GM12878 (cell line): ENCODE measurements around the gene TBX5. TPM values are rescaled to one million over a fixed set of nuclear protein-coding genes. Genes with fewer than 3 reads are reported as not detected.

Source experiments
- ATAC-seq: fragments of 200-7000 bp; cut with Tn5 transposase; 3 replicates; pipeline ENCODE4 v1.9.1; 2020; ENCODE audit warnings: mild to moderate bottlenecking, moderate library complexity
- BruUV-seq: library from RNA; stranded (reverse); fragments of 400-500 nt; replicated peaks from 2 replicates; lab custom pipeline; 2021; lab: Mats Ljungman, UMichigan
- CTCF ChIA-PET: fragments of 300-600 bp; sonication (Branson Sonifier 250); formaldehyde crosslinking; extraction: SDS; loops from one replicate; lab custom pipeline; 2021; ENCODE audit warnings: inconsistent platforms; lab: Yijun Ruan, JAX
- POLR2A ChIA-PET: fragments of 350-600 bp; formaldehyde crosslinking; extraction: SDS; loops from one replicate; lab custom pipeline; 2021; ENCODE audit warnings: inconsistent platforms; lab: Charles Lee
- RAD21 ChIA-PET: fragments of 300-600 bp; sonication (Branson Sonifier 250); formaldehyde crosslinking; loops from one replicate; lab custom pipeline; 2023; ENCODE audit warnings: antibody characterized with exemption; ENCODE audit not compliant: unreplicated experiment; lab: Charles Lee
- SMC1A ChIA-PET: fragments of 300-600 bp; sonication (Branson Sonifier 250); formaldehyde crosslinking; loops from one replicate; lab custom pipeline; 2023; ENCODE audit not compliant: unreplicated experiment, uncharacterized antibody; lab: Charles Lee
- DNase-seq: peaks from one replicate; pipeline ENCODE4 v3.0.0-alpha.2; 2011; ENCODE audit warnings: low read depth, low spot score
- FAIRE-seq: peaks from 3 replicates; lab custom pipeline; 2011; peaks lifted over from hg19 to GRCh38; lab: Jason Lieb, UNC
- H2AFZ ChIP-seq: 2 replicates; pipeline ENCODE4 v1.6.0; 2011; ENCODE audit warnings: low read depth, low read length, control low read depth; ENCODE audit not compliant: control insufficient read depth
- H3K27ac ChIP-seq: 2 replicates; pipeline ENCODE4 v1.5.1; 2011; ENCODE audit warnings: control low read depth; ENCODE audit not compliant: control insufficient read depth, insufficient read depth
- H3K27me3 ChIP-seq, 2 experiments: replicated peaks in 1 of 2; 2 replicates each; pipeline versions ENCODE4 v1.6.0 to v1.6.1; 2011; ENCODE audit warnings: low read length in 1 of 2; ENCODE audit not compliant: control insufficient read depth in 2 of 2, insufficient read depth in 2 of 2
- H3K36me3 ChIP-seq, 2 experiments: 2 replicates each; pipeline ENCODE4 v1.5.1; 2011; ENCODE audit warnings: low read length in 1 of 2; ENCODE audit not compliant: control insufficient read depth in 2 of 2, insufficient read depth in 2 of 2
- H3K4me1 ChIP-seq: 2 replicates; pipeline ENCODE4 v1.6.1; 2011; ENCODE audit warnings: mild to moderate bottlenecking, low read length, moderate library complexity, mixed read lengths; ENCODE audit not compliant: control insufficient read depth, insufficient read depth
- H3K4me2 ChIP-seq: 2 replicates; pipeline ENCODE4 v1.6.0; 2011; ENCODE audit warnings: control low read depth; ENCODE audit not compliant: control insufficient read depth, insufficient read depth
- H3K4me3 ChIP-seq: fragments of 200-600 bp; sonication (generic); 2 replicates; pipeline ENCODE4 v1.5.1; 2016
- H3K79me2 ChIP-seq: 2 replicates; pipeline ENCODE4 v1.6.0; 2011; ENCODE audit warnings: low read length; ENCODE audit not compliant: control insufficient read depth, insufficient read depth
- H3K9ac ChIP-seq: 2 replicates; pipeline ENCODE4 v1.8.0; 2011; ENCODE audit warnings: low read length, control low read depth, mixed read lengths; ENCODE audit not compliant: control insufficient read depth, insufficient read depth
- H3K9me3 ChIP-seq: replicated peaks from 3 replicates; pipeline ENCODE4 v1.5.1; 2011; ENCODE audit warnings: mild to moderate bottlenecking, low read length; ENCODE audit not compliant: control insufficient read depth, insufficient read depth
- H4K20me1 ChIP-seq: 2 replicates; pipeline ENCODE4 v1.6.0; 2011; ENCODE audit not compliant: control insufficient read depth, insufficient read depth
- BACH1 ChIP-seq: fragments of 450-650 bp; IDR thresholded peaks from 2 replicates; pipeline ENCODE4 v1.6.1; 2017; ENCODE audit warnings: mild to moderate bottlenecking, borderline replicate concordance
- CHD2 ChIP-seq: IDR thresholded peaks from 2 replicates; pipeline ENCODE4 v1.6.1; 2011; ENCODE audit warnings: low read depth, low read length, improper control_type of control experiment, borderline replicate concordance
- E4F1 ChIP-seq: fragments of 450-650 bp; IDR thresholded peaks from 2 replicates; pipeline ENCODE4 v1.6.1; 2018; ENCODE audit warnings: borderline replicate concordance, mild to moderate bottlenecking; ENCODE audit not compliant: partially characterized antibody
- EGR1 ChIP-seq, 2 experiments: IDR thresholded peaks; 1 replicate in 1 of 2; 2 replicates in 1 of 2; pipeline ENCODE4 v1.6.1; 2011 to 2012; ENCODE audit warnings: low read depth in 2 of 2, low read length in 2 of 2, borderline replicate concordance in 1 of 2, mild to moderate bottlenecking in 1 of 2, moderate library complexity in 1 of 2
- FOS ChIP-seq: IDR thresholded peaks from 3 replicates; pipeline ENCODE4 v1.6.1; 2011; ENCODE audit warnings: borderline replicate concordance; ENCODE audit not compliant: insufficient read length; ENCODE audit errors: extremely low read depth
- FOXM1 ChIP-seq: IDR thresholded peaks from 2 replicates; pipeline ENCODE4 v1.6.1; 2012; ENCODE audit warnings: low read depth, mild to moderate bottlenecking, inconsistent platforms, low read length, moderate library complexity
- GATAD2B ChIP-seq: fragments of 450-650 bp; conservative IDR thresholded peaks from 2 replicates; pipeline ENCODE4 v1.6.1; 2017; ENCODE audit warnings: low read depth, mild to moderate bottlenecking, moderate library complexity
- IKZF2 ChIP-seq, 2 experiments: fragments of 450-650 bp; IDR thresholded peaks; 2 replicates each; pipeline ENCODE4 v1.6.1; 2017; ENCODE audit warnings: mild to moderate bottlenecking in 2 of 2, moderate library complexity in 2 of 2
- IRF4 ChIP-seq: IDR thresholded peaks from 2 replicates; pipeline ENCODE4 v1.6.1; 2011; ENCODE audit warnings: low read depth, low read length
- NFXL1 ChIP-seq: fragments of 450-650 bp; IDR thresholded peaks from 2 replicates; pipeline ENCODE4 v1.6.1; 2017; ENCODE audit warnings: antibody characterized with exemption, mild to moderate bottlenecking, borderline replicate concordance
- NFYB ChIP-seq: IDR thresholded peaks from 2 replicates; pipeline ENCODE4 v1.6.1; 2011; ENCODE audit warnings: low read depth, mild to moderate bottlenecking, low read length, improper control_type of control experiment, moderate library complexity; ENCODE audit not compliant: insufficient read depth
- PBX3 ChIP-seq: IDR thresholded peaks from 2 replicates; pipeline ENCODE4 v1.6.1; 2011; ENCODE audit warnings: mild to moderate bottlenecking, low read depth, low read length, moderate library complexity; ENCODE audit not compliant: insufficient replicate concordance
- RCOR1 ChIP-seq: conservative IDR thresholded peaks from 2 replicates; pipeline ENCODE4 v1.6.1; 2012; ENCODE audit warnings: low read depth, low read length, improper control_type of control experiment
- SMC3 ChIP-seq: IDR thresholded peaks from 2 replicates; pipeline ENCODE4 v1.6.1; 2011; ENCODE audit warnings: low read length, improper control_type of control experiment, borderline replicate concordance
- SPI1 ChIP-seq: IDR thresholded peaks from 2 replicates; pipeline ENCODE4 v1.6.1; 2011; ENCODE audit warnings: low read depth, mild to moderate bottlenecking, low read length, moderate library complexity, borderline replicate concordance; ENCODE audit not compliant: insufficient read depth
- YBX1 ChIP-seq: fragments of 450-650 bp; IDR thresholded peaks from 2 replicates; pipeline ENCODE4 v1.6.1; 2016; ENCODE audit warnings: antibody characterized with exemption
- ZNF622 ChIP-seq: fragments of 450-650 bp; IDR thresholded peaks from 2 replicates; pipeline ENCODE4 v1.6.1; 2017; ENCODE audit warnings: mild to moderate bottlenecking, inconsistent platforms
- WGBS: methylation state at CpG from one replicate; pipeline ENCODE4 v1.1.6; 2016; ENCODE audit warnings: low lambda C conversion rate; ENCODE audit not compliant: insufficient replicate concordance, insufficient coverage; ENCODE audit errors: missing lambda C conversion rate; 5-methylcytosine and 5-hydroxymethylcytosine counted together
- in situ Hi-C: fragments of 300-500 bp; cut with MboI; formaldehyde crosslinking; loops from 9 replicates; pipeline ENCODE4 v1.14.3; 2018; ENCODE audit warnings: mixed read lengths
- intact Hi-C: fragments of 100-400 bp; cut with micrococcal nuclease; formaldehyde crosslinking; loops from one replicate; pipeline ENCODE4 v1.14.2; 2022; ENCODE audit not compliant: unreplicated experiment
- polyA plus RNA-seq, 11 experiments: library from polyadenylated mRNA; depleted of rRNA in 4 of 11; unstranded in 6 of 11; stranded (reverse) in 5 of 11; fragments of >200 nt; fragmentation: Nextera tagmentation in 4 of 11; fragmentation: Illumina TruSeq in 1 of 11; extraction: Ambion mirVana in 4 of 11; extraction: Trizol in 1 of 11; gene quantifications; 1 replicate in 1 of 11; 2 replicates in 10 of 11; pipeline versions ENCODE4 v1.2.1 to v1.2.3, GENCODE V29; 2011 to 2016; ENCODE audit warnings: inconsistent platforms in 2 of 11, missing spikeins in 2 of 11, low read depth in 1 of 11
- total RNA-seq, 4 experiments: library from RNA; depleted of rRNA in 3 of 4; stranded (reverse); fragments of >200 nt in 3 of 4; fragmentation: Illumina TruSeq in 1 of 4; extraction: Trizol in 1 of 4; gene quantifications; 2 replicates each; pipeline versions ENCODE4 v1.2.1 to v1.2.3, GENCODE V29; 2013 to 2021
- TF ChIP-seq, protein P1 (sequence below): fragments of 450-650 bp; formaldehyde crosslinking; IDR thresholded peaks from 2 replicates; pipeline ENCODE4 v1.4.0; 2022; ENCODE audit warnings: mild to moderate bottlenecking, moderate library complexity

Gene TBX5
- total and polyA plus RNA-seq, 10 of the 15 experiments (the other 5 are each of a cell fraction or from before 2014, with no cell fraction given) = 0.04 TPM; not detected in 9

DNA sequence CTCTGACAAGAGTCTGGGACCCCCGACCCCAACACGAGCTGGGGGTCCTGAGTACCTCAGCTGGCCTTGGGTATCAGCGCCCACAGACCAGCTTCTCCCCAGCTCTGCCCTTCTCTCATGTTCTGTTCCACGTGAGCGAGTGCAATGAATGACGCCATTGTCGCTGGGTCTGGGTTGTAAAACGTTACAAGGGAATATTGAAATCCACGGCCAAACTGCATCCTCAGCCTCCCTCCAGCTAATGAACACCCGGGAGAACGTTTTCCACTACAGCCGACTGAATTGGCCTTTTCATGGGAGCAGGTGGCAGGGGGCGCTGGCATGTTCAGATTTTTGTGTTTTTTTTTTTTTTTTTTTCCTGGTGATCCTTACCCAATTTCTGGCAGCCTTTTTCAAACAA lies 34.7 kb downstream of the TBX5 start:
- in situ Hi-C loops (no loop called here), intact Hi-C loops (no loop called here)
- DNase-seq (no peak), ATAC-seq (no peak), FAIRE-seq (no peak)
- POLR2A ChIA-PET = no interaction called here
- no peak overlapping the region for H3K4me2 ChIP-seq
- CTCF ChIA-PET = no interaction called here
- 45% methylated on average over 13 of the region's 13 CpGs for WGBS
- H3K4me1 ChIP-seq = no peaks in the 10 kb centered on the region
- no peaks in the 10 kb centered on the region for H3K36me3 ChIP-seq
- no TSS peak for BruUV-seq
- no peaks in the 10 kb centered on the region; a peak in 1 of 4 replicates for H3K27me3 ChIP-seq
- no peaks in the 10 kb centered on the region for H3K9me3 ChIP-seq
- RAD21 ChIA-PET = no interaction called here
- H3K79me2 ChIP-seq = no peaks in the 10 kb centered on the region
- no peak overlapping the region for H3K27ac ChIP-seq
- H3K4me3 ChIP-seq = no peak overlapping the region
- no peak overlapping the region for H2AFZ ChIP-seq
- no peak overlapping the region for H3K9ac ChIP-seq
- SMC1A ChIA-PET = no interaction called here
- H4K20me1 ChIP-seq = no peaks in the 10 kb centered on the region
- no peak for TF ChIP-seq FOS
- TF ChIP-seq IRF4 = no peak
- no peak for TF ChIP-seq YBX1
- no peak for TF ChIP-seq SPI1
- no peak for TF ChIP-seq NFXL1
- no peak for TF ChIP-seq SMC3
- TF ChIP-seq, protein P1, sequence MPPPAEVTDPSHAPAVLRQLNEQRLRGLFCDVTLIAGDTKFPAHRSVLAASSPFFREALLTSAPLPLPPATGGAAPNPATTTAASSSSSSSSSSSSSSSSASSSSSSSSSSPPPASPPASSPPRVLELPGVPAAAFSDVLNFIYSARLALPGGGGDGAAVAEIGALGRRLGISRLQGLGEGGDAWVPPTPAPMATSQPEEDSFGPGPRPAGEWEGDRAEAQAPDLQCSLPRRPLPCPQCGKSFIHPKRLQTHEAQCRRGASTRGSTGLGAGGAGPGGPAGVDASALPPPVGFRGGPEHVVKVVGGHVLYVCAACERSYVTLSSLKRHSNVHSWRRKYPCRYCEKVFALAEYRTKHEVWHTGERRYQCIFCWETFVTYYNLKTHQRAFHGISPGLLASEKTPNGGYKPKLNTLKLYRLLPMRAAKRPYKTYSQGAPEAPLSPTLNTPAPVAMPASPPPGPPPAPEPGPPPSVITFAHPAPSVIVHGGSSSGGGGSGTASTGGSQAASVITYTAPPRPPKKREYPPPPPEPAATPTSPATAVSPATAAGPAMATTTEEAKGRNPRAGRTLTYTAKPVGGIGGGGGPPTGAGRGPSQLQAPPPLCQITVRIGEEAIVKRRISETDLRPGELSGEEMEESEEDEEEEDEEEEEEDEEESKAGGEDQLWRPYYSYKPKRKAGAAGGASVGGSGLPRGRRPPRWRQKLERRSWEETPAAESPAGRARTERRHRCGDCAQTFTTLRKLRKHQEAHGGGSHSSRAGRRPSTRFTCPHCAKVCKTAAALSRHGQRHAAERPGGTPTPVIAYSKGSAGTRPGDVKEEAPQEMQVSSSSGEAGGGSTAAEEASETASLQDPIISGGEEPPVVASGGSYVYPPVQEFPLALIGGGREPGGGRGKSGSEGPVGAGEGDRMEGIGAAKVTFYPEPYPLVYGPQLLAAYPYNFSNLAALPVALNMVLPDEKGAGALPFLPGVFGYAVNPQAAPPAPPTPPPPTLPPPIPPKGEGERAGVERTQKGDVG (CRISPR knock-in tag) = no peak
- TF ChIP-seq FOXM1 = no peak
- no peak for TF ChIP-seq CHD2
- TF ChIP-seq IKZF2 (IDR thresholded peaks at IDR 0.05) = no peak
- TF ChIP-seq BACH1 = no peak
- TF ChIP-seq RCOR1 = no peak
- no peak for TF ChIP-seq EGR1 (IDR thresholded peaks at IDR 0.05; ENCODE audit: borderline replicate concordance in 1 of 2, low read depth in 2 of 2, low read length in 2 of 2)
- no peak for TF ChIP-seq ZNF622
- TF ChIP-seq E4F1 = no peak
- no peak for TF ChIP-seq GATAD2B
- no peak for TF ChIP-seq NFYB
- no peak for TF ChIP-seq PBX3
